WI38 (cell line): ENCODE results near the gene ST8SIA5.

ENCODE experiments used
- H3K4me3 ChIP-seq: 2 replicates; pipeline ENCODE4 v1.5.1; 2011; ENCODE audit warnings: low read depth, mild to moderate bottlenecking, control low read depth, low read length
- CTCF ChIP-seq: IDR thresholded peaks from 2 replicates; pipeline ENCODE4 v1.5.1; 2012; ENCODE audit warnings: low read depth, mild to moderate bottlenecking, control low read depth, low read length

ST8SIA5 gene

GRCh38 chr18:46728219-46728930, 28.5 kb downstream of the ST8SIA5 start:
- no peak for TF ChIP-seq CTCF
- no peak overlapping the region for H3K4me3 ChIP-seq

DNA sequence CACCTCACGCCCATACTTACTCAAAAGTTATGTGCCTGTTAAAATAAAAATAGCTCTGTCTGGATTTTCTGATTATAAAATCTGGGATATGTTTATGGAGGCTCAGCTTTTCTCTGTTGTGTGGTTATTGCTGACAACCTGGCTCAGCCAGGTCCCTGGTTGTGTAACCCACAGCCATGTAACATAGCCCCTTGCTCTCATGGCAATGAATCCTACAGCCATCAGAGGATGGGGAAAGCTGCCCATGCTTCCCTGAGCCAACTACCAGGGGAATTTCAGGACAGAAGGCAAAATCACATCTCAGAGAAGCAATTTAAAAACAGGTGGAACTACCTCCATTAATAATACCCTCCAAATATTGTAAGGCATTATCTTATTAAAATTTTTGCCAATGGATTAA, 29.7 kb downstream of the ST8SIA5 start:
- H3K4me3 ChIP-seq = no peak overlapping the region
- TF ChIP-seq CTCF = no peak

DNA sequence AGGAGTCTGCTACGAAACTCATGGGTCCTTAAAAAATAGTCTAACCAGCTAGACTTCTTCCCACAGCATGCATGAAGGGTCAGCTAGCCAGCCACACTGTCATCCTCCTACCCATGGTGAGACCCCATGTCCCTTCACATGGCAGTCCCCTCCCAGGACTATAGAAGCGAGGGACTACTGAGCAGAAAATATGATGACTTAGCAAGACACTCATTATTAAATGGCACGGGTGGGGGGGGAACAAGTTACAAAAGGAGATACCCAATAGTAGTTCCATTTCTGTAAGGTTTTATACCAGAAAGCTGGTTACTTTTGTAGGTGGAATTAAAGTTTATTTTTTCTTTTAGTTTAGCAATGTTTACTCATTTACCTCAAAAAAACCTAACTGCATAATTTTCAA, 31.5 kb downstream of the ST8SIA5 start:
- no peak overlapping the region for H3K4me3 ChIP-seq
- TF ChIP-seq CTCF = no peak

- no peak overlapping the region for H3K4me3 ChIP-seq
Measured at GRCh38 chr18:46723856-46724415, 32.9 kb downstream of the ST8SIA5 start.

GRCh38 chr18:46722051-46722450, 34.8 kb downstream of the ST8SIA5 start:
- H3K4me3 ChIP-seq = no peak overlapping the region
- no peak for TF ChIP-seq CTCF

More at GRCh38 chr18:46723856-46724415, 32.9 kb downstream of the ST8SIA5 start:
- no peak for TF ChIP-seq CTCF

DNA sequence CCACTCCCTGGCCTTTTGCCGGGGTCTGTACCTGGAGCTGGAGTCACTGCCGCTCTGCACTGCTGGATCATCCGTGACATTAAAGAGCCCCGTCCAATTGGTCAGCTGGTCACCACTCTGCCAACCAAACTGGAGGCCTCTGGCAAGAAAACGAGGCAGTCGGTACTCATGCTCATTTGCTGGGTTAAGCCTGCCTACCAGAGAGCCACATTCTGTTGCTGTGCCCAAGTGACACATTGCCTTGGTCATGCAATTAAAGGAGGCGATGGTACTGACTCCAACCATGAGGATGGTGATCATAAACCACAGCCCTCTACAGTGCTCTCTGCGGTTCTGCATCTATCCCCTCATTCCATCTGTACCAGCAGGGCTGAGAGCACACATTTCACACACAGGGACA, 35.5 kb downstream of the ST8SIA5 start:
- no peak for TF ChIP-seq CTCF
- no peak overlapping the region for H3K4me3 ChIP-seq

GRCh38 chr18:46720521-46720920, 36.3 kb downstream of the ST8SIA5 start:
- no peak for TF ChIP-seq CTCF
- no peak overlapping the region for H3K4me3 ChIP-seq
